ENCODE results near the gene FEV. TPM values are rescaled to one million over a fixed set of nuclear protein-coding genes. Genes with fewer than 3 reads are reported as not detected.

FEV gene
- total RNA-seq, 1 donor from 2014 or later: 15.6 TPM

GRCh38 chr2:219024059-219024458, 39.1 kb upstream of the FEV start:
- no peak for DNase-seq (ENCODE audit: low spot score, unreplicated experiment)
- no peak overlapping the region for H3K4me3 Mint-ChIP-seq (ENCODE audit: low read depth)
- no peaks in the 10 kb centered on the region for H3K9me3 Mint-ChIP-seq (ENCODE audit: low read depth)
- no peaks in the 10 kb centered on the region for H3K4me1 Mint-ChIP-seq (ENCODE audit: low read depth)
- H3K27ac Mint-ChIP-seq: no peak overlapping the region
- TF ChIP-seq CTCF (IDR thresholded peaks at IDR 0.05; ENCODE audit: unreplicated experiment): no peak
- H3K27me3 Mint-ChIP-seq: peaks cover 50% of the 10 kb centered on the region
- H3K36me3 Mint-ChIP-seq (ENCODE audit: insufficient read depth): no peaks in the 10 kb centered on the region

GRCh38 chr2:219023045-219023605, 38.1 kb upstream of the FEV start:
- Mint-ChIP-seq H3K36me3 (ENCODE audit: insufficient read depth) (no peaks in the 10 kb centered on the region), H3K9me3 (ENCODE audit: low read depth) (no peaks in the 10 kb centered on the region), H3K4me1 (ENCODE audit: low read depth) (no peaks in the 10 kb centered on the region), H3K27me3 (peaks cover 50% of the 10 kb centered on the region), H3K27ac (no peak overlapping the region), H3K4me3 (ENCODE audit: low read depth) (no peak overlapping the region)
- TF ChIP-seq CTCF (IDR thresholded peaks at IDR 0.05; ENCODE audit: unreplicated experiment): no peak
- no peak for DNase-seq (ENCODE audit: low spot score, unreplicated experiment)

- no peak for TF ChIP-seq CTCF (IDR thresholded peaks at IDR 0.05; ENCODE audit: unreplicated experiment)
- Mint-ChIP-seq H3K27ac (no peak overlapping the region), H3K36me3 (ENCODE audit: insufficient read depth) (no peaks in the 10 kb centered on the region), H3K9me3 (ENCODE audit: low read depth) (no peaks in the 10 kb centered on the region), H3K4me1 (ENCODE audit: low read depth) (no peaks in the 10 kb centered on the region), H3K27me3 (peaks cover 51% of the 10 kb centered on the region), H3K4me3 (ENCODE audit: low read depth) (no peak overlapping the region)
- DNase-seq (ENCODE audit: low spot score, unreplicated experiment): no peak
Measured at GRCh38 chr2:219022616-219023015, 37.6 kb upstream of the FEV start.

GRCh38 chr2:219022041-219022440, 37.1 kb upstream of the FEV start:
- Mint-ChIP-seq H3K27me3 (peaks cover 50% of the 10 kb centered on the region), H3K4me3 (ENCODE audit: low read depth) (no peak overlapping the region), H3K9me3 (ENCODE audit: low read depth) (no peaks in the 10 kb centered on the region), H3K27ac (no peak overlapping the region), H3K4me1 (ENCODE audit: low read depth) (no peaks in the 10 kb centered on the region), H3K36me3 (ENCODE audit: insufficient read depth) (no peaks in the 10 kb centered on the region)
- DNase-seq (ENCODE audit: low spot score, unreplicated experiment): no peak
- TF ChIP-seq CTCF (IDR thresholded peaks at IDR 0.05; ENCODE audit: unreplicated experiment): no peak

GRCh38 chr2:219021591-219021990, 36.6 kb upstream of the FEV start:
- H3K27me3 Mint-ChIP-seq: peaks cover 48% of the 10 kb centered on the region
- H3K4me3 Mint-ChIP-seq (ENCODE audit: low read depth): no peak overlapping the region
- no peak for DNase-seq (ENCODE audit: low spot score, unreplicated experiment)
- no peak overlapping the region for H3K27ac Mint-ChIP-seq
- TF ChIP-seq CTCF (IDR thresholded peaks at IDR 0.05; ENCODE audit: unreplicated experiment): no peak
- H3K9me3 Mint-ChIP-seq (ENCODE audit: low read depth): no peaks in the 10 kb centered on the region
- no peaks in the 10 kb centered on the region for H3K36me3 Mint-ChIP-seq (ENCODE audit: insufficient read depth)
- H3K4me1 Mint-ChIP-seq (ENCODE audit: low read depth): no peaks in the 10 kb centered on the region
